GM12875 (cell line): Measurements from ENCODE around the gene PODNL1.

ENCODE experiments used
- H3K4me3 ChIP-seq: one replicate; pipeline ENCODE4 v1.5.1; 2011; ENCODE audit warnings: low read depth, low read length, control low read depth
- TF ChIP-seq, protein P1 (sequence below): IDR thresholded peaks from 2 replicates; pipeline ENCODE4 v1.5.1; 2011; ENCODE audit warnings: low read depth, mild to moderate bottlenecking, control low read depth, inconsistent platforms, low read length, moderate library complexity, borderline replicate concordance; ENCODE audit not compliant: insufficient read depth

Gene PODNL1

DNA sequence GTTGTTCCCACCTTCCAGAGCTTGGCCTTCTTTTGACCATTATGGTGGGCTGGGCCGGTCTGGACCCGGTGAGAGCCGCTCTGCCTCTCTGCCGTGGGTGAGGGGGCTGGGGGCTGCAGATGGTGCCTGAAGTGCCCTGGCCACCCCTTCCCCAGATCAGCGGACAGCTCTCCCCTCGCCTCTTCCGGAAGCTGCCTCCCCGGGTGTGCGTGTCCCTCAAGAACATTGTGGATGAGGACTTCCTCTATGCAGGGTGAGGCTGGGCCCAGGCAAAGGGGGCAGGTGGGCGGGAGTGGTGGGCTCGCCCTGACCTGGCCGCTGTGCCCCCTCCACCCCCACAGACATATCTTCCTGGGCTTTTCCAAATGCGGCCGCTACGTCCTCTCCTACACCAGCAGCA, 16.0 kb upstream of the PODNL1 start:
- TF ChIP-seq, protein P1, sequence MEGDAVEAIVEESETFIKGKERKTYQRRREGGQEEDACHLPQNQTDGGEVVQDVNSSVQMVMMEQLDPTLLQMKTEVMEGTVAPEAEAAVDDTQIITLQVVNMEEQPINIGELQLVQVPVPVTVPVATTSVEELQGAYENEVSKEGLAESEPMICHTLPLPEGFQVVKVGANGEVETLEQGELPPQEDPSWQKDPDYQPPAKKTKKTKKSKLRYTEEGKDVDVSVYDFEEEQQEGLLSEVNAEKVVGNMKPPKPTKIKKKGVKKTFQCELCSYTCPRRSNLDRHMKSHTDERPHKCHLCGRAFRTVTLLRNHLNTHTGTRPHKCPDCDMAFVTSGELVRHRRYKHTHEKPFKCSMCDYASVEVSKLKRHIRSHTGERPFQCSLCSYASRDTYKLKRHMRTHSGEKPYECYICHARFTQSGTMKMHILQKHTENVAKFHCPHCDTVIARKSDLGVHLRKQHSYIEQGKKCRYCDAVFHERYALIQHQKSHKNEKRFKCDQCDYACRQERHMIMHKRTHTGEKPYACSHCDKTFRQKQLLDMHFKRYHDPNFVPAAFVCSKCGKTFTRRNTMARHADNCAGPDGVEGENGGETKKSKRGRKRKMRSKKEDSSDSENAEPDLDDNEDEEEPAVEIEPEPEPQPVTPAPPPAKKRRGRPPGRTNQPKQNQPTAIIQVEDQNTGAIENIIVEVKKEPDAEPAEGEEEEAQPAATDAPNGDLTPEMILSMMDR: no peak
- H3K4me3 ChIP-seq: no peak overlapping the region

DNA sequence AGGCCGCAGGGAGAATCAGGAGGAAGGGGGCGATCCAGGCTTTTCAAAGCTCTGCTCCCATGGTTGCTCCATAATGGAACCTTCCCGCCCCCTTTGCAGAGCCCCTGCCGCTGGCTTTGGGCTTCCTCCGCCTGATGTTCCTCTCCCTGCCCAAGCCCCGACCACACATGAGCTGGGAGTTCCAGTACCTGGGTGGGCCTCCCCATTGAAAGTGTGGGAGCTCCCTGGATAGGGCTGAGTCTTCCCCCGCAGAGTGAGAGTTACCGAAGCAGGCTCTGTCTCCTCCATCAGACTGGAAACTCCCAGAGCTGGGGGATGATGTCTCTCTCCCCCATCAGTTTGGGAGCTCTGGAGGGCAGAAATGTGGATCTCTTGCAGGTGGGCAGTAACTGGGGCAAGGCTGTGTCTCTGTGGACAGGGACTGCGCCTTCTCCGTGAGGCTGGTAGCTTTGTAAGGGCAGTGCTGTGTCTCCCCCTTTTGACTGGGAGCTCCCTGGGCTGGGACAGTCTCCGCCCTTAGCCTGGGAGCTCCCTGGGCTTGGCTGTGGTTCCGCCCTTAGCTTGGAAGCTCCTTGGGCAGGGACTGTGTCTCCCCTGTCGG, 14.8 kb upstream of the PODNL1 start:
- peak overlapping the region; percentile 83 for H3K4me3 ChIP-seq
- TF ChIP-seq, protein P1: no peak

DNA sequence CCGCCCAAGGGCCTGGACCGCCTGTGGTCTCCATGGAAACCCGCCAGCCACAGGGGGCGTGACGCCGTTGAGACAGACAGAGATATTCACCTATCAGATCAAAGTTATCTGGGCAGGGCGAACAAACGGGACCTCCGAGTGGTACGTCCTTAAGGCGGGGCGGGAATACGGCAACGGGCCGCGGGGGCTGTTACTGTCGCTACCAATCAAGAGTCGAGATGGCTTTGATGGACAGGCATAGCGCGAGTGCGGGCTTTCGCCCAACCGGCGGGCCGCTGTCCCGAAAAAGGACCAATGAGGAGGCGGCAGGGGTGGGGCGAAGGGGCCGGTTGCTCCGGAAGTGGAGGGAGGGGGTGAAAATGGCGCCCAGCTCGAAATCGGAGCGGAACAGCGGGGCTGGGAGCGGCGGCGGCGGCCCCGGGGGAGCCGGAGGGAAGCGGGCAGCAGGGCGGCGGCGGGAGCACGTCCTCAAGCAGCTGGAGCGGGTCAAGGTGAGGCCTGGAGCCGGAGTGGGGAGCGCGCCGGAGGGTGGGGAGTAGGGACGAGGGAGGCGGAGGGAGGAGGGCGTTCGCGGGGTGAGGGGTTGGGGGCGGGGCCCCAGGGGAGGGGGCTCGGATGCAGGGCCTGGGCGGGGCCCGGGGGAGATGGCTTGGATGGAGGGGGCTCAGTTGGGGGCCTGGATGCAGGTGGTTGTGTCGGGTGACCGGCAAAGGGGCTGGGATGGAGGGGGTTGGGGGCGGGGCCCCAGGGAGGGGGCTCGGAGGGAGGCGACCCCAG, 14.1 kb upstream of the PODNL1 start, which contains the start of gene DCAF15:
Gene DCAF15 (plus strand): TSS at position 356 of the 777 bp plus-strand sequence. CDS start 4 bp downstream, at position 360.
- peak within 1 kb of the TSS; percentile 83 for H3K4me3 ChIP-seq
- TF ChIP-seq, protein P1: no peak

DNA sequence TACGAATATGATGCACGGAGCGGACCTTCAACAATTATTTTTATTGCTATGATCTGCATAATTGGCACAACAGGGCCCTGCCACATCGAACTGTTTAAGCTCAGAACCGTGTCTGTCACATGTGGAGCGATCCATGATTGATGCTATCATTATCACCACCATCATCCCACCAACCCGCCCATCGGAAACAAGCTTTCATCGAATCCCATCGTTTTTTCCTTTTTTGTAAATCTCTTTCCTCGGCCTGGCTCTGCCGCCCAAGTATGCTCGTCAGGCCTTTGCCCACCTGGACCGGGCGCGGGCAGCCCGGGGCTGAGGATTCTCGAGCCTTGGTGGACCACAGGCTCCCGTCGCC, 13.6 kb upstream of the PODNL1 start:
- H3K4me3 ChIP-seq: peak overlapping the region; percentile 45
- TF ChIP-seq, protein P1: no peak

DNA sequence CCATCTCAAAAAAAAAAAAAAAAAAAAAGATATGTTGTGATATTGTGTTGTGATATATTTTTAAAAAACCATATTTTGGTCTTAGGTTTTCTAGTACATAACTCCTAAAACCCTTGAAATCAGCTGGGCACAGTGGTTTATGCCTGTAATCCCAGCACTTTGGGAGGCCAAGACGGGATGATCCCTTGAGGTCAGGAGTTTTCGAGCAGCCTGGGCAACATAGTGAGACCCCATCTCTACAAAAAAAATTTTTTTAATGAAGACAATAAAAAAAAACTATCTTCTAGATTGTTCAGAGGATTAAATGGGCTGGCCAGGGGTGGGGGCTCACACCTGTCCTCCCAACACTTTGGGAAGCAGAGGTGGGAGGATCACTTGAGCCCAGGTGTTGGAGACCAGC, 12.8 kb upstream of the PODNL1 start:
- TF ChIP-seq, protein P1: no peak
- H3K4me3 ChIP-seq: no peak overlapping the region

DNA sequence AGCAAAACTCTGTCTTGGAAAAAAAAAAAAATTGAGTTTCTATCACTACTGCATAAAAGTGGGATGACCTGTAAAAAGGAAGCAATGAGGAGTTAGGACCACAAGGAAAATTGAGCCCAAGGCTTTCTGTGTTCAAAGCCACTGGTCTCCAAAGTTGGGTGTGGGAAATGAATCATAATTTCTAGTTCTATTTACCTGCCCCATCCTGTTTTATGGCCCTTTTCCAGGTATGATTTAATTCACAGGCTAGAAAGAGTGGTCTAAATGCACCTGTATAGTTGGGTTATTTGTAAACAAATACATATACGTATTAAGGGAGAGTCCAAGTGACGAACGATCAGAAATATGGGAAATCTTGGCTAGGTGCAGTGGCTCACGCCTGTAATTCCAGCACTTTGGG, 8.2 kb upstream of the PODNL1 start:
- TF ChIP-seq, protein P1: no peak
- H3K4me3 ChIP-seq: no peak overlapping the region

DNA sequence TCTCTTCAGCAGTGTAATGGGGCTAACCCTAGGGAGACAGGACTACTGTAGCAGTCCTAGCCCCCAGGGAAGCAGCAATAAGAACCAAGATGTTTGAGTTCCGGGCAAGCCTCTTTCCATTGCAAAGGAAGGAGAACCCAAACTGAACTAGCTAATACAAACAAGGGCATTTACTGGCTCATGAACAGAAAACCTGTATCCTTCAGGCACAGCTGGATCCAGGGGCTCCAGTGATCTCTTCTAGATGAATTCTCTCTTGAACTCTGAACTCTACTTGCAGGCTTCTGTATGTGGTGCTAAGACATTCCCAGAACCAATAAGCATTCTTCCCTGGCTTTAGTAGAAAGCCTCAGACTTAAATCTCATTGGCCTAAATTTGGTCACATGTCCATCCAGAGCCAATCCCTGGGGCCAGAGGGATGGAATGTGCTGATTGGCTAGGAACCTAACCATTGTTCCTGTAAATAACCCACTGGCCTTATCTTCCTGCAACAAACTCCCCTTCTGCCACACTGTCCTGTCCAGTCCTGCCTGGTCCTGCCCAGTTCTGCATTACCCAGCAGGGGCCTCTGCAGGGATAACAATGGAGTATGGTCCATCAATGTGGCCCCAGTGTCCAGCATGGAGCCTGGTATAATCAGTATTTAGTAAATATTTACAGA, 3.9 kb upstream of the PODNL1 start:
- no peak overlapping the region for H3K4me3 ChIP-seq
- TF ChIP-seq, protein P1: no peak
